Gastroesophageal sphincter (tissue), 4 donors: ENCODE data around the gene C7orf33. TPM values are rescaled to one million over a fixed set of nuclear protein-coding genes. Genes with fewer than 3 reads are reported as not detected.
A peak's percentile ranks its signal among the peaks of the same experiment; 100 is the strongest.
"Not testable (repeated sequence)": the region's sequence is repeated elsewhere in the genome, so short reads cannot be mapped to it uniquely, and the experiment has no call there.

Experiments
- ATAC-seq: fragments of 150-250 bp; one replicate; pipeline ENCODE4 v1.9.1; 2016; ENCODE audit warnings: mild to moderate bottlenecking, moderate library complexity
- H3K27ac ChIP-seq, 4 donors: fragments of 200-600 bp; sonication (generic) in 3 of 4; 1 replicate in 3 of 4; 2 replicates in 1 of 4; pipeline ENCODE4 v1.5.1; 2016 to 2019
- H3K27me3 ChIP-seq: fragments of 200-600 bp; sonication (generic); one replicate; pipeline ENCODE4 v1.5.1; 2019
- H3K36me3 ChIP-seq, 2 donors: fragments of 200-600 bp; sonication (generic); one replicate each; pipeline ENCODE4 v1.5.1; 2019; ENCODE audit warnings: control low read depth in 1 of 2
- H3K4me1 ChIP-seq, 3 donors: fragments of 200-600 bp; sonication (generic); 1 replicate in 2 of 3; 2 replicates in 1 of 3; pipeline ENCODE4 v1.5.1; 2016 to 2019; ENCODE audit warnings: control low read depth in 2 of 3
- H3K4me3 ChIP-seq, 2 donors: fragments of 200-600 bp; sonication (generic); one replicate each; pipeline ENCODE4 v1.5.1; 2019; ENCODE audit warnings: mild to moderate bottlenecking in 1 of 2, moderate library complexity in 1 of 2
- H3K9me3 ChIP-seq, 3 donors: fragments of 200-600 bp; sonication (generic); one replicate each; pipeline ENCODE4 v1.5.1; 2017 to 2019; ENCODE audit warnings: control low read depth in 2 of 3
- CTCF ChIP-seq, 4 experiments: fragments of 200-600 bp in 2 of 4; fragments of 450-650 bp in 2 of 4; sonication (generic) in 1 of 4; IDR thresholded peaks; one replicate each; pipeline ENCODE4 v1.5.1; 2017 to 2019; ENCODE audit warnings: antibody characterized with exemption in 4 of 4, mild to moderate bottlenecking in 2 of 4, moderate library complexity in 2 of 4
- EP300 ChIP-seq: sonication (generic); formaldehyde crosslinking; IDR thresholded peaks from one replicate; pipeline ENCODE4 v1.6.1; 2017; ENCODE audit warnings: antibody characterized with exemption, mild to moderate bottlenecking
- POLR2A ChIP-seq, 2 donors: fragments of 450-650 bp; IDR thresholded peaks; one replicate each; pipeline ENCODE4 v1.6.1; 2017; ENCODE audit warnings: antibody characterized with exemption in 2 of 2, mild to moderate bottlenecking in 2 of 2, moderate library complexity in 1 of 2
- POLR2AphosphoS5 ChIP-seq: sonication (generic); formaldehyde crosslinking; IDR thresholded peaks from one replicate; pipeline ENCODE4 v1.6.1; 2017; ENCODE audit warnings: antibody characterized with exemption
- WGBS, 2 donors: methylation state at CpG; one replicate each; pipeline ENCODE4 v1.1.5; 2018; ENCODE audit warnings: low coverage in 1 of 2; 5-methylcytosine and 5-hydroxymethylcytosine counted together
- total RNA-seq, 4 donors: library from RNA; depleted of rRNA; stranded (reverse); fragments of >200 nt; gene quantifications; one replicate each; pipeline ENCODE4 v1.1.0, GENCODE V29; 2016

C7orf33 gene
- total RNA-seq, 4 donors from 2014 or later = not detected

GRCh38 chr7:148570510-148570909, 20.1 kb upstream of the C7orf33 start:
- H3K36me3 ChIP-seq = no peaks in the 10 kb centered on the region
- no peak for ATAC-seq
- 65 to 76% methylated on average over 2 of the region's 2 CpGs for WGBS, 2 donors
- no peak overlapping the region for H3K4me3 ChIP-seq
- no peak for TF ChIP-seq POLR2A (IDR thresholded peaks at IDR 0.05)
- TF ChIP-seq CTCF (IDR thresholded peaks at IDR 0.05) = no peak
- no peak for TF ChIP-seq POLR2AphosphoS5
- no peak for TF ChIP-seq EP300
- H3K27me3 ChIP-seq = no peaks in the 10 kb centered on the region
- H3K4me1 ChIP-seq = no peaks in the 10 kb centered on the region
- H3K9me3 ChIP-seq = no peaks in the 10 kb centered on the region
- H3K27ac ChIP-seq = no peak overlapping the region

- not testable (repeated sequence) for H3K9me3 ChIP-seq, H3K36me3 ChIP-seq, H3K27ac ChIP-seq, H3K4me3 ChIP-seq, H3K27me3 ChIP-seq, H3K4me1 ChIP-seq, ATAC-seq
- WGBS, 2 donors = 87% methylated on average over 3 of the region's 3 CpGs; no CpG with 5 or more reads in 1 of the 2 donors
Measured at GRCh38 chr7:148570973-148571372, 19.6 kb upstream of the C7orf33 start.

- TF ChIP-seq POLR2A (IDR thresholded peaks at IDR 0.05) (no peak), EP300 (no peak), POLR2AphosphoS5 (no peak), CTCF (IDR thresholded peaks at IDR 0.05) (no peak)
- ATAC-seq = no peak
- no peaks in the 10 kb centered on the region for H3K36me3 ChIP-seq
- WGBS, 2 donors = 62 to 88% methylated on average over 4 to 7 of the region's 9 CpGs
- H3K27ac ChIP-seq = no peak overlapping the region
- H3K4me3 ChIP-seq = no peak overlapping the region
- H3K4me1 ChIP-seq = peaks cover 0 to 3% (median 0%) of the 10 kb centered on the region in 3 donors
- no peaks in the 10 kb centered on the region for H3K27me3 ChIP-seq
- H3K9me3 ChIP-seq = no peaks in the 10 kb centered on the region
Measured at GRCh38 chr7:148571381-148571780, 19.2 kb upstream of the C7orf33 start.

GRCh38 chr7:148572067-148572522, 18.5 kb upstream of the C7orf33 start:
- no peak overlapping the region for H3K4me3 ChIP-seq
- WGBS, 2 donors = 79 to 89% methylated on average over 4 to 9 of the region's 9 CpGs

GRCh38 chr7:148573581-148573980, 17.0 kb upstream of the C7orf33 start:
- not testable (repeated sequence) for H3K9me3 ChIP-seq, H3K4me3 ChIP-seq, H3K36me3 ChIP-seq, ATAC-seq, H3K27me3 ChIP-seq, H3K27ac ChIP-seq, H3K4me1 ChIP-seq

More at GRCh38 chr7:148572067-148572522, 18.5 kb upstream of the C7orf33 start:
- no peak for ATAC-seq
- Histone ChIP-seq H3K4me1 (peaks cover 0 to 3% (median 0%) of the 10 kb centered on the region in 3 donors), H3K27me3 (no peaks in the 10 kb centered on the region), H3K9me3 (no peaks in the 10 kb centered on the region), H3K36me3 (no peaks in the 10 kb centered on the region), H3K27ac (no peak overlapping the region)
- TF ChIP-seq POLR2A (IDR thresholded peaks at IDR 0.05) = no peak

GRCh38 chr7:148575640-148576411, 14.7 kb upstream of the C7orf33 start:
- H3K36me3 ChIP-seq = no peaks in the 10 kb centered on the region
- peaks cover 0 to 3% (median 0%) of the 10 kb centered on the region in 3 donors for H3K4me1 ChIP-seq
- 0 to 26% methylated on average over 1 to 5 of the region's 8 CpGs for WGBS, 2 donors
- no peak overlapping the region for H3K27ac ChIP-seq
- no peak for TF ChIP-seq EP300
- TF ChIP-seq POLR2A (IDR thresholded peaks at IDR 0.05) = no peak
- TF ChIP-seq CTCF (IDR thresholded peaks at IDR 0.05) = peak; percentile 62 to 81 (median 68)
- no peak overlapping the region for H3K4me3 ChIP-seq
- H3K9me3 ChIP-seq = no peaks in the 10 kb centered on the region
- no peak for ATAC-seq
- no peaks in the 10 kb centered on the region for H3K27me3 ChIP-seq
